A673 (cell line): ENCODE measurements around the gene SLC16A11. TPM values are rescaled to one million over a fixed set of nuclear protein-coding genes. Genes with fewer than 3 reads are reported as not detected.
"Not testable (repeated sequence)": the region's sequence is repeated elsewhere in the genome, so short reads cannot be mapped to it uniquely, and the experiment has no call there.

Source experiments
- BruUV-seq: library from RNA; stranded (reverse); fragments of 400-500 nt; replicated peaks from 2 replicates; lab custom pipeline; 2021; lab: Mats Ljungman, UMichigan
- CTCF ChIA-PET: fragments of 300-600 bp; sonication (Branson Sonifier 250); formaldehyde crosslinking; loops from one replicate; lab custom pipeline; 2022; ENCODE audit warnings: antibody characterized with exemption; lab: Charles Lee
- POLR2A ChIA-PET: fragments of 300-600 bp; sonication (Branson Sonifier 250); formaldehyde crosslinking; loops from one replicate; lab custom pipeline; 2022; ENCODE audit warnings: antibody characterized with exemption; ENCODE audit not compliant: low non-redundant PET; lab: Charles Lee
- DNase-seq: peaks from one replicate; pipeline ENCODE4 v3.0.0-alpha.2; 2015; ENCODE audit warnings: low spot score
- H3K27ac ChIP-seq: fragments of 200-600 bp; sonication (generic); 2 replicates; pipeline ENCODE4 v1.5.1; 2016; ENCODE audit warnings: mixed run types, low read depth, mild to moderate bottlenecking, mixed read lengths, antibody characterized with exemption, low read length; ENCODE audit not compliant: poor library complexity, severe bottlenecking
- H3K27me3 ChIP-seq: fragments of 200-600 bp; sonication (generic); replicated peaks from 2 replicates; pipeline ENCODE4 v1.6.1; 2017; ENCODE audit warnings: mixed run types, low read depth, mild to moderate bottlenecking, mixed read lengths, antibody characterized with exemption, low read length; ENCODE audit not compliant: insufficient read depth, poor library complexity
- H3K36me3 ChIP-seq: fragments of 200-600 bp; sonication (generic); 2 replicates; pipeline ENCODE4 v1.6.1; 2016; ENCODE audit warnings: mixed run types, mild to moderate bottlenecking, mixed read lengths, antibody characterized with exemption, low read length; ENCODE audit not compliant: insufficient read depth, poor library complexity, severe bottlenecking
- H3K4me1 ChIP-seq: fragments of 200-600 bp; sonication (generic); 2 replicates; pipeline ENCODE4 v1.6.1; 2017; ENCODE audit warnings: mixed run types, mild to moderate bottlenecking, mixed read lengths, antibody characterized with exemption, low read length; ENCODE audit not compliant: insufficient read depth, poor library complexity, severe bottlenecking
- H3K4me3 ChIP-seq: fragments of 200-600 bp; sonication (generic); 2 replicates; pipeline ENCODE4 v1.5.1; 2016; ENCODE audit warnings: low read depth, mixed run types, mild to moderate bottlenecking, mixed read lengths, low read length; ENCODE audit not compliant: poor library complexity, severe bottlenecking
- H3K9me3 ChIP-seq: fragments of 200-600 bp; sonication (generic); 2 replicates; pipeline ENCODE4 v1.6.1; 2016; ENCODE audit warnings: mixed run types, low read depth, mild to moderate bottlenecking, mixed read lengths, antibody characterized with exemption, low read length; ENCODE audit not compliant: poor library complexity, severe bottlenecking
- CTCF ChIP-seq: fragments of 300-800, 200-600 bp; sonication (generic); conservative IDR thresholded peaks from 2 replicates; pipeline ENCODE4 v1.5.1; 2017; ENCODE audit warnings: low read depth, mild to moderate bottlenecking, antibody characterized with exemption, low read length, moderate library complexity, mixed read lengths
- EZH2 ChIP-seq: fragments of 200-600 bp; sonication (generic); IDR thresholded peaks from 2 replicates; pipeline ENCODE4 v1.6.1; 2017; ENCODE audit warnings: borderline replicate concordance, low read depth, mild to moderate bottlenecking, mixed read lengths, antibody characterized with exemption, low read length; ENCODE audit not compliant: poor library complexity, severe bottlenecking
- intact Hi-C: fragments of 100-400 bp; cut with micrococcal nuclease; formaldehyde crosslinking; loops from one replicate; pipeline ENCODE4 v1.10.0; 2022; ENCODE audit not compliant: unreplicated experiment
- total RNA-seq: library from RNA; stranded (reverse); gene quantifications from 2 replicates; pipeline ENCODE4 v1.2.3, GENCODE V29; 2021

Gene SLC16A11
- total RNA-seq, 1 experiment from 2014 or later: 0.47 TPM

- no peak for TF ChIP-seq EZH2
- no peak for TF ChIP-seq CTCF
- CTCF ChIA-PET: no interaction called here
- Histone ChIP-seq H3K4me1 (no peaks in the 10 kb centered on the region), H3K27ac (no peak overlapping the region), H3K4me3 (no peak overlapping the region), H3K9me3 (no peaks in the 10 kb centered on the region), H3K36me3 (peaks cover 2% of the 10 kb centered on the region), H3K27me3 (no peaks in the 10 kb centered on the region)
- no TSS peak for BruUV-seq
- intact Hi-C loops: no loop called here
- POLR2A ChIA-PET: no interaction called here
- DNase-seq: no peak
Measured at GRCh38 chr17:6994666-6995256, 49.1 kb downstream of the SLC16A11 start.

- intact Hi-C loops: no loop called here
- H3K4me1 ChIP-seq: no peaks in the 10 kb centered on the region
- H3K9me3 ChIP-seq: no peaks in the 10 kb centered on the region
- POLR2A ChIA-PET: no interaction called here
- CTCF ChIA-PET: no interaction called here
- no peak for TF ChIP-seq CTCF
- no peak for TF ChIP-seq EZH2
- BruUV-seq: no TSS peak
- H3K36me3 ChIP-seq: peaks cover 2% of the 10 kb centered on the region
- H3K27ac ChIP-seq: no peak overlapping the region
- no peaks in the 10 kb centered on the region for H3K27me3 ChIP-seq
- no peak overlapping the region for H3K4me3 ChIP-seq
- no peak for DNase-seq
Measured at GRCh38 chr17:6994118-6994598, 49.7 kb downstream of the SLC16A11 start.

GRCh38 chr17:6993613-6994056, 50.3 kb downstream of the SLC16A11 start:
- H3K4me1 ChIP-seq, H3K36me3 ChIP-seq, H3K27me3 ChIP-seq, H3K4me3 ChIP-seq, DNase-seq, BruUV-seq, CTCF ChIA-PET, H3K9me3 ChIP-seq, intact Hi-C loops, POLR2A ChIA-PET, H3K27ac ChIP-seq: not testable (repeated sequence)

Other genes starting within 250 kb of the SLC16A11 start
- not detected in 2 replicates for gene TEKT1, start 212.4 kb downstream of the SLC16A11 start, total RNA-seq
- not detected in 2 replicates for gene ALOX12, start 48.0 kb downstream of the SLC16A11 start, total RNA-seq
- gene RNASEK, start 31.5 kb downstream of the SLC16A11 start, total RNA-seq: 246 and 258 TPM in 2 replicates
- 0.44 and 0.58 TPM in 2 replicates for gene BCL6B, start 21.0 kb downstream of the SLC16A11 start, total RNA-seq
- gene SLC16A13, start 8.1 kb downstream of the SLC16A11 start, total RNA-seq: 11.7 and 15.5 TPM in 2 replicates
- gene CLEC10A, start 36.2 kb upstream of the SLC16A11 start, total RNA-seq: not detected in 2 replicates
- not detected in 2 replicates for gene ASGR2, start 70.7 kb upstream of the SLC16A11 start, total RNA-seq
- 6.1 and 8.0 TPM in 2 replicates for gene ASGR1, start 135.3 kb upstream of the SLC16A11 start, total RNA-seq
- gene DLG4, start 175.7 kb upstream of the SLC16A11 start, total RNA-seq: 74.7 and 86.6 TPM in 2 replicates
- gene ACADVL, start 175.8 kb upstream of the SLC16A11 start, total RNA-seq: 425 and 509 TPM in 2 replicates
- gene DVL2, start 190.4 kb upstream of the SLC16A11 start, total RNA-seq: 133 and 139 TPM in 2 replicates
- 84.0 and 85.1 TPM in 2 replicates for gene PHF23, start 195.4 kb upstream of the SLC16A11 start, total RNA-seq
- 296 and 314 TPM in 2 replicates for gene GABARAP, start 198.4 kb upstream of the SLC16A11 start, total RNA-seq
- gene CTDNEP1, start 207.6 kb upstream of the SLC16A11 start, total RNA-seq: 175 and 179 TPM in 2 replicates
- gene ELP5, start 208.1 kb upstream of the SLC16A11 start, total RNA-seq: 123 and 128 TPM in 2 replicates
- gene CLDN7, start 218.4 kb upstream of the SLC16A11 start, total RNA-seq: 0.55 TPM in 1 of 2 replicates, not detected in the other
- gene SLC2A4, start 237.6 kb upstream of the SLC16A11 start, total RNA-seq: 0.67 and 1.6 TPM in 2 replicates